AG04450 (cell line): Measurements from ENCODE around the gene ABAT. TPM values are rescaled to one million over a fixed set of nuclear protein-coding genes. Genes with fewer than 3 reads are reported as not detected.

Experiments used
- CTCF ChIA-PET: fragments of 300-600, 350-600 bp; formaldehyde crosslinking; extraction: SDS; loops from one replicate; lab custom pipeline; 2022; ENCODE audit warnings: antibody characterized with exemption, inconsistent platforms; lab: Charles Lee
- POLR2A ChIA-PET: fragments of 350-600 bp; formaldehyde crosslinking; extraction: SDS; loops from one replicate; lab custom pipeline; 2021; ENCODE audit warnings: antibody characterized with exemption, inconsistent platforms; lab: Yijun Ruan, JAX
- DNase-seq: peaks from one replicate; pipeline ENCODE4 v3.0.0-alpha.2; 2011; ENCODE audit warnings: low read depth, low spot score
- H3K27ac ChIP-seq: one replicate; pipeline ENCODE4 v1.5.1; 2012; ENCODE audit warnings: low read depth, low read length, control low read depth
- H3K27me3 ChIP-seq: one replicate; pipeline ENCODE4 v1.6.0; 2012; ENCODE audit warnings: low read length; ENCODE audit not compliant: control insufficient read depth, insufficient read depth
- H3K4me3 ChIP-seq: 2 replicates; pipeline ENCODE4 v1.5.1; 2011; ENCODE audit warnings: mild to moderate bottlenecking, low read depth, low read length, control low read depth
- H3K9me3 ChIP-seq: 2 replicates; pipeline ENCODE4 v1.5.1; 2012; ENCODE audit warnings: low read length; ENCODE audit not compliant: control insufficient read depth, insufficient read depth
- polyA plus RNA-seq: library from polyadenylated mRNA; depleted of rRNA; stranded (reverse); fragments of >200 nt; gene quantifications from 2 replicates; pipeline ENCODE4 v1.2.3, GENCODE V29; 2011
- TF ChIP-seq, protein P1 (sequence below): IDR thresholded peaks from 2 replicates; pipeline ENCODE4 v1.5.1; 2011; ENCODE audit warnings: low read depth, low read length, control low read depth, inconsistent platforms

ABAT gene
- polyA plus RNA-seq, 1 experiment = 6.6 TPM

DNA sequence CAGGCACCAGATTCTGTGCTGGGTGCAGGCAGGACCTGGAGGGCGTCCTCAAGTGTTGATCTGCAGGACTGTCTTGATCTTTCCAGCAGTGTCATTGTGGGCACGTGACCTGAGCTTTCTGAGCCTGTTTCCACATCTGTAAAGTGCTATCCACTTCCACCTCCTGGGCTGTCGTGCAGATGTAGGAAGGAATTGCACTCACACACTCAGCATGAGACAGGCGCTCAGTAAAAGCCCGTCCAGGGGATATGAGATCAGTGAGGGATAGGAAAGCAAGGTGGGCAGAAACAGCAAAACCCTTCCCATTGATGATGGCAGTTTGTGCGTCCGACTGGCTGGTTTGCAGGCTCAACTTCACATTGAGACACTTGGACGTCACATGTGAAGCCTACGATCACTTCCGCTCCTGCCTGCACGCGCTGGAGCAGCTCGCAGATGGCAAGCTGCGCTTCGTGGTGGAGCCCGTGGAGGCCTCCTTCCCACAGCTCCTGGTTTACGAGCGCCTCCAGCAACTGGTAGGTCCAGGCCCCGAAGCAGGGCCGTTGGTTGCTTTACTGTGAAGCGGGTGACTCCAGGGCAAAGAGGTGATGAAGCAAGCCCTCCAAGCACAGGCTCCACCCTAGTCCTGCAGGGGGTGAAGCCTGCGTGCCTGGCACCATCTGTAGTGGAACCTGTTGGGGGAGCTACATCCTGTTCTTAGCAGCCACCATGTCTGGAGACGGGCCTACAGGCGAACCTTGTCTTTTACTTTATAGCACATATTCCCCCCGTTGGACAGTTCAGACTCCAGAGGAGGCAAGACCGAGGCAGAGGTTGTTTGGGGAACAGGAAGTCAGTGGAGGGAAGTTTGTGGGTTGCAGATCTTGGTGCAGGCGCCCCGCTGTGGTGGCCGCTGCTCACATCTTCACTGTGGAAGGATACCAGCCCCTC is 29.9 kb upstream of the ABAT start:
- TF ChIP-seq, protein P1, sequence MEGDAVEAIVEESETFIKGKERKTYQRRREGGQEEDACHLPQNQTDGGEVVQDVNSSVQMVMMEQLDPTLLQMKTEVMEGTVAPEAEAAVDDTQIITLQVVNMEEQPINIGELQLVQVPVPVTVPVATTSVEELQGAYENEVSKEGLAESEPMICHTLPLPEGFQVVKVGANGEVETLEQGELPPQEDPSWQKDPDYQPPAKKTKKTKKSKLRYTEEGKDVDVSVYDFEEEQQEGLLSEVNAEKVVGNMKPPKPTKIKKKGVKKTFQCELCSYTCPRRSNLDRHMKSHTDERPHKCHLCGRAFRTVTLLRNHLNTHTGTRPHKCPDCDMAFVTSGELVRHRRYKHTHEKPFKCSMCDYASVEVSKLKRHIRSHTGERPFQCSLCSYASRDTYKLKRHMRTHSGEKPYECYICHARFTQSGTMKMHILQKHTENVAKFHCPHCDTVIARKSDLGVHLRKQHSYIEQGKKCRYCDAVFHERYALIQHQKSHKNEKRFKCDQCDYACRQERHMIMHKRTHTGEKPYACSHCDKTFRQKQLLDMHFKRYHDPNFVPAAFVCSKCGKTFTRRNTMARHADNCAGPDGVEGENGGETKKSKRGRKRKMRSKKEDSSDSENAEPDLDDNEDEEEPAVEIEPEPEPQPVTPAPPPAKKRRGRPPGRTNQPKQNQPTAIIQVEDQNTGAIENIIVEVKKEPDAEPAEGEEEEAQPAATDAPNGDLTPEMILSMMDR = no peak
- no peaks in the 10 kb centered on the region for H3K27me3 ChIP-seq
- ChIA-PET POLR2A (no interaction called here), CTCF (interaction anchor here (0.6 to 1.0 kb wide), 2 partner anchors 8 to 16 kb away, joined by 3 to 5 read pairs; no protein-coding TSS in a partner anchor)
- H3K9me3 ChIP-seq = no peaks in the 10 kb centered on the region
- no peak overlapping the region for H3K4me3 ChIP-seq
- no peak overlapping the region for H3K27ac ChIP-seq
- no peak for DNase-seq

DNA sequence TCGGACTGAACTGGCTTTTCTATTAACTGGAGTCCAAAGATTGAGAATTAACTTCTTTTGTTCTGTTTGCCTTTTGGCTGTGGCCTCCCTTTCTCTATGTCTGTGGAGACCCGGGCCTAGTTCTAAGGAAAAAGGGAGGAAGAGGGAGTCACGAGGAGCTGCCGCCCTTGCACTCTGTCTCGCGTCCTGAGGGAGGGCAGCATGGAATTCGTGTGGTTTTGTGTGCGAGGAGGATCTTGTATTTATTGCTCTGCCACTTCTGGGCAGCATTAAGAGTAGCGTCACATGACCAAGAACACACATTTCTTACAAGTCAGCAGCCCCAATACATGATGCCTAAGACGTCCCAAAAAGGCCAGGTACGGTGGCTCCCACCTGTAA is 29.3 kb upstream of the ABAT start:
- ChIA-PET POLR2A (no interaction called here), CTCF (no interaction called here)
- DNase-seq = no peak
- no peaks in the 10 kb centered on the region for H3K27me3 ChIP-seq
- no peak overlapping the region for H3K4me3 ChIP-seq
- TF ChIP-seq, protein P1 = no peak
- no peak overlapping the region for H3K27ac ChIP-seq
- no peaks in the 10 kb centered on the region for H3K9me3 ChIP-seq

DNA sequence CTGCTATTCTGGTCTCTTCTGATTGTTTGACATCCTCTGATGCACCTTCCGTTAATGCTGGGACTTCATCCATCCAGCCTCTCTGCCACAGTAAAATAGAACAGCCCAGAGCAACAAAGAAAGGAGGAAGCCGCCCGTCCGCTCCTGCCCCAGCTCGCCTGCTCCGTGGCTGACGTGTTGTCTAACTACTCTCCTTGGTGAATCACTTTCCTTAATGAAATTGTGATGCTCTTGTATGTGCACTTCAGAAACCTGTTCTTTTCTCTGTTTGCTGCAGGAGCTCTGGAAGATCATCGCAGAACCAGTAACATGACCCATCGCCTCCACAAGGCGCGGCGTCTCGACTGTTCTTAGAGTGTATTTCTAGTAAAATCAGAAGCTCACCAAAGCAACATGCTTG is 28.6 kb upstream of the ABAT start:
- ChIA-PET CTCF (no interaction called here), POLR2A (no interaction called here)
- no peak overlapping the region for H3K27ac ChIP-seq
- no peaks in the 10 kb centered on the region for H3K27me3 ChIP-seq
- DNase-seq = no peak
- no peaks in the 10 kb centered on the region for H3K9me3 ChIP-seq
- no peak overlapping the region for H3K4me3 ChIP-seq
- TF ChIP-seq, protein P1 = no peak

DNA sequence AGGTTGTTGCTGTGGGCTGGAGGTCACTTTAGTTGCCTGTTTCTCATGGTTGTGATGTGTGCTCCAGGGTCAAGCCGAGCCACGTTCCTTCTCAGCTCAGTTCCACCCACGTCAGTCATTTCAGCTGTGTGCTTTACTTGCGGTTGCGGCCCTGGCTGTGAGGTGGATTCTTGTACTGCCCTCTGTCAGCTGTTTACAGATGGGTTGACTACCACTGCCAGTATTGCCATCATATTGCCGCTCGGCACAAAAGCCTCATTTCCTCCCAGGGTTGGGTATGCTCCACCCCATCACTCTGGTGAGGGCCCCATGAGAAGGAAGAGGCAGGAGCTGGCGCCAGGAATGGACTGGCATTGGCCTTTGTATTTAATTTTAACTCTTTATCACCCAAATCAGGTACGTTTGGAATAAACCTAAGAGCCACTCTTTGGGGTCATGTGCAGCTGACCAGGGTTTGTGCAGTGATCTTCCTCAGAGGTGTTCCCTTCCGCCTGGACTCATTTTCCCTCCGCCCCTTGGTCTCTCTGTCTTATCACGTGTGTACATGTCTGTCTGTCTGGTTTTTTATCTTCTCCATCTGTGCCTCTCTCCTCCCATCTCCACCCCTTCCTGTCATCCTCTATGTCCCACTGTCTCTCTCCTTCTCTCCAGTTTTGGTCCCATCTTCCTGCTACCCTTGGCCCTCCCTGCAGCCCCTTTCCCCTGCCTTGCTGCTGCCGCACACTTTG is 27.9 kb upstream of the ABAT start:
- DNase-seq = no peak
- H3K4me3 ChIP-seq = no peak overlapping the region
- ChIA-PET CTCF (no interaction called here), POLR2A (no interaction called here)
- H3K9me3 ChIP-seq = no peaks in the 10 kb centered on the region
- H3K27ac ChIP-seq = no peak overlapping the region
- TF ChIP-seq, protein P1 = no peak
- H3K27me3 ChIP-seq = no peaks in the 10 kb centered on the region
